ENCODE measurements around the gene TNFRSF21.

TNFRSF21 gene

GRCh38 chr6:47258724-47259347 is 50.9 kb downstream of the TNFRSF21 start:
- DNase-seq (ENCODE audit: insufficient read length) (no peak), FAIRE-seq (no peak)
- TF ChIP-seq POLR2AphosphoS5 (IDR thresholded peaks at IDR 0.05; ENCODE audit: low read depth, low read length) = no peak
- no peak for TF ChIP-seq TAF1 (IDR thresholded peaks at IDR 0.05; ENCODE audit: borderline replicate concordance, low read depth, low read length)
- TF ChIP-seq POLR2A (IDR thresholded peaks at IDR 0.05; ENCODE audit: low read depth, low read length) = no peak

GRCh38 chr6:47256981-47257730 is 52.5 kb downstream of the TNFRSF21 start:
- no peak for TF ChIP-seq POLR2A (IDR thresholded peaks at IDR 0.05; ENCODE audit: low read depth, low read length)
- no peak for TF ChIP-seq POLR2AphosphoS5 (IDR thresholded peaks at IDR 0.05; ENCODE audit: low read depth, low read length)
- no peak for FAIRE-seq
- DNase-seq (ENCODE audit: insufficient read length) = no peak

GRCh38 chr6:47256361-47256760 is 53.3 kb downstream of the TNFRSF21 start:
- FAIRE-seq = no peak
- TF ChIP-seq POLR2AphosphoS5 (IDR thresholded peaks at IDR 0.05; ENCODE audit: low read depth, low read length) (no peak), POLR2A (IDR thresholded peaks at IDR 0.05; ENCODE audit: low read depth, low read length) (no peak), TAF1 (IDR thresholded peaks at IDR 0.05; ENCODE audit: borderline replicate concordance, low read depth, low read length) (no peak)
- DNase-seq (ENCODE audit: insufficient read length) = no peak

GRCh38 chr6:47254906-47255305 is 54.8 kb downstream of the TNFRSF21 start:
- FAIRE-seq (no peak), DNase-seq (ENCODE audit: insufficient read length) (no peak)
- TF ChIP-seq TAF1 (IDR thresholded peaks at IDR 0.05; ENCODE audit: borderline replicate concordance, low read depth, low read length) (no peak), POLR2A (IDR thresholded peaks at IDR 0.05; ENCODE audit: low read depth, low read length) (no peak), POLR2AphosphoS5 (IDR thresholded peaks at IDR 0.05; ENCODE audit: low read depth, low read length) (no peak)

GRCh38 chr6:47254051-47254450 is 55.7 kb downstream of the TNFRSF21 start:
- TF ChIP-seq POLR2AphosphoS5 (IDR thresholded peaks at IDR 0.05; ENCODE audit: low read depth, low read length) (no peak), POLR2A (IDR thresholded peaks at IDR 0.05; ENCODE audit: low read depth, low read length) (no peak), TAF1 (IDR thresholded peaks at IDR 0.05; ENCODE audit: borderline replicate concordance, low read depth, low read length) (no peak)
- FAIRE-seq = no peak
- no peak for DNase-seq (ENCODE audit: insufficient read length)

GRCh38 chr6:47253136-47253535 is 56.6 kb downstream of the TNFRSF21 start:
- no peak for TF ChIP-seq POLR2A (IDR thresholded peaks at IDR 0.05; ENCODE audit: low read depth, low read length)
- TF ChIP-seq POLR2AphosphoS5 (IDR thresholded peaks at IDR 0.05; ENCODE audit: low read depth, low read length) = no peak
- no peak for TF ChIP-seq TAF1 (IDR thresholded peaks at IDR 0.05; ENCODE audit: borderline replicate concordance, low read depth, low read length)
- DNase-seq (ENCODE audit: insufficient read length) = no peak
- no peak for FAIRE-seq

GRCh38 chr6:47252633-47253032 is 57.1 kb downstream of the TNFRSF21 start:
- DNase-seq (ENCODE audit: insufficient read length) (no peak), FAIRE-seq (no peak)
- no peak for TF ChIP-seq POLR2A (IDR thresholded peaks at IDR 0.05; ENCODE audit: low read depth, low read length)
- no peak for TF ChIP-seq TAF1 (IDR thresholded peaks at IDR 0.05; ENCODE audit: borderline replicate concordance, low read depth, low read length)
- TF ChIP-seq POLR2AphosphoS5 (IDR thresholded peaks at IDR 0.05; ENCODE audit: low read depth, low read length) = no peak

- DNase-seq (ENCODE audit: insufficient read length) = no peak
- TF ChIP-seq TAF1 (IDR thresholded peaks at IDR 0.05; ENCODE audit: borderline replicate concordance, low read depth, low read length) (no peak), POLR2AphosphoS5 (IDR thresholded peaks at IDR 0.05; ENCODE audit: low read depth, low read length) (no peak), POLR2A (IDR thresholded peaks at IDR 0.05; ENCODE audit: low read depth, low read length) (no peak)
- no peak for FAIRE-seq
Observed at GRCh38 chr6:47251396-47251795, 58.3 kb downstream of the TNFRSF21 start.

GRCh38 chr6:47250302-47250701 is 59.4 kb downstream of the TNFRSF21 start:
- DNase-seq (ENCODE audit: insufficient read length) (no peak), FAIRE-seq (no peak)
- TF ChIP-seq POLR2AphosphoS5 (IDR thresholded peaks at IDR 0.05; ENCODE audit: low read depth, low read length) (no peak), TAF1 (IDR thresholded peaks at IDR 0.05; ENCODE audit: borderline replicate concordance, low read depth, low read length) (no peak), POLR2A (IDR thresholded peaks at IDR 0.05; ENCODE audit: low read depth, low read length) (no peak)

GRCh38 chr6:47248446-47248845 is 61.3 kb downstream of the TNFRSF21 start:
- DNase-seq (ENCODE audit: insufficient read length) (no peak), FAIRE-seq (no peak)
- no peak for TF ChIP-seq POLR2A (IDR thresholded peaks at IDR 0.05; ENCODE audit: low read depth, low read length)
- TF ChIP-seq TAF1 (IDR thresholded peaks at IDR 0.05; ENCODE audit: borderline replicate concordance, low read depth, low read length) = no peak
- no peak for TF ChIP-seq POLR2AphosphoS5 (IDR thresholded peaks at IDR 0.05; ENCODE audit: low read depth, low read length)

GRCh38 chr6:47247227-47247797 is 62.4 kb downstream of the TNFRSF21 start:
- TF ChIP-seq TAF1 (IDR thresholded peaks at IDR 0.05; ENCODE audit: borderline replicate concordance, low read depth, low read length) (no peak), POLR2A (IDR thresholded peaks at IDR 0.05; ENCODE audit: low read depth, low read length) (no peak), POLR2AphosphoS5 (IDR thresholded peaks at IDR 0.05; ENCODE audit: low read depth, low read length) (no peak)
- DNase-seq (ENCODE audit: insufficient read length) = no peak
- peak; percentile 86 for FAIRE-seq

GRCh38 chr6:47246551-47246950 is 63.2 kb downstream of the TNFRSF21 start:
- DNase-seq (ENCODE audit: insufficient read length) (no peak), FAIRE-seq (no peak)

More at GRCh38 chr6:47246551-47246950, 63.2 kb downstream of the TNFRSF21 start:
- TF ChIP-seq POLR2AphosphoS5 (IDR thresholded peaks at IDR 0.05; ENCODE audit: low read depth, low read length) = no peak
- TF ChIP-seq TAF1 (IDR thresholded peaks at IDR 0.05; ENCODE audit: borderline replicate concordance, low read depth, low read length) = no peak
- no peak for TF ChIP-seq POLR2A (IDR thresholded peaks at IDR 0.05; ENCODE audit: low read depth, low read length)

All from GM12892 (cell line).